ENCODE measurements around the gene CXCL14.

DNA sequence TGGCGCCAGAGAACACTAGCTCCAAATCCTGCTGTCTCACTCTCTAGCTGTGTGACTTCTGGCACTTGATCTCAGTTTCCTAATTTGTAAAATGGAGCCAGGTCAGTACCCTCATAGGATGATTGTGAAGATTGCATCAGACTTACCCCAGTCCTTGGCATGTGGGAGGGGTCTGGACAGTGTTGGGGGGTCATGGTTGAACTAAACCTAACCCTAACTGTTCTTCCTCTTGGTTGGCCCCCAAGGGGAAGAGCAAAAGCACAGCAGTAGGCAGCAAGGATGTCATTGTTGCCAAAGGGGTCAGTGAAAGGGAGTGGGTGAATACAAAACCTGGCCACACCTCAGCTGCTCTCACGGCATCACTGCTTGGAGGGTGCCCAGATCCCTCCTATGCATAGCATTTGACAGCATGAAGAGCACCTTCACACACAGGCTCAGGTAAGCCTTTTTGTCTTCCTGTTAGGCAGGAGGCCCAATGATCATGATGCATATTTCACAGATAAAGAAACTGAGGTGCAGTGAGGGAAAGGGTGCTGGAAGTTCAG is 15.7 kb upstream of the CXCL14 start:
- TF ChIP-seq, protein P1, sequence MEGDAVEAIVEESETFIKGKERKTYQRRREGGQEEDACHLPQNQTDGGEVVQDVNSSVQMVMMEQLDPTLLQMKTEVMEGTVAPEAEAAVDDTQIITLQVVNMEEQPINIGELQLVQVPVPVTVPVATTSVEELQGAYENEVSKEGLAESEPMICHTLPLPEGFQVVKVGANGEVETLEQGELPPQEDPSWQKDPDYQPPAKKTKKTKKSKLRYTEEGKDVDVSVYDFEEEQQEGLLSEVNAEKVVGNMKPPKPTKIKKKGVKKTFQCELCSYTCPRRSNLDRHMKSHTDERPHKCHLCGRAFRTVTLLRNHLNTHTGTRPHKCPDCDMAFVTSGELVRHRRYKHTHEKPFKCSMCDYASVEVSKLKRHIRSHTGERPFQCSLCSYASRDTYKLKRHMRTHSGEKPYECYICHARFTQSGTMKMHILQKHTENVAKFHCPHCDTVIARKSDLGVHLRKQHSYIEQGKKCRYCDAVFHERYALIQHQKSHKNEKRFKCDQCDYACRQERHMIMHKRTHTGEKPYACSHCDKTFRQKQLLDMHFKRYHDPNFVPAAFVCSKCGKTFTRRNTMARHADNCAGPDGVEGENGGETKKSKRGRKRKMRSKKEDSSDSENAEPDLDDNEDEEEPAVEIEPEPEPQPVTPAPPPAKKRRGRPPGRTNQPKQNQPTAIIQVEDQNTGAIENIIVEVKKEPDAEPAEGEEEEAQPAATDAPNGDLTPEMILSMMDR (conservative IDR thresholded peaks at IDR 0.05 in 1 of 2, IDR thresholded peaks at IDR 0.05 in 1 of 2; ENCODE audit: low read depth in 1 of 2, low read length in 2 of 2), result no peak
- TF ChIP-seq EZH2 (IDR thresholded peaks at IDR 0.05; ENCODE audit: low read length, missing control alignments), result no peak

Measured in fibroblast of lung (primary cell).